Cardiac muscle cell (in vitro differentiated cells and primary cell): ENCODE measurements around the gene DZIP1. TPM values are rescaled to one million over a fixed set of nuclear protein-coding genes. Genes with fewer than 3 reads are reported as not detected.
A peak's percentile ranks its signal among the peaks of the same experiment; 100 is the strongest.

ENCODE experiments used
- DNase-seq, 2 donors: peaks; one replicate each; pipeline versions ENCODE4 v3.0.0 to v3.0.0-alpha.2; 2010 to 2017; ENCODE audit warnings: low read depth in 1 of 2, low spot score in 1 of 2
- H3K27ac ChIP-seq: fragments of 200-600 bp; sonication (generic); 2 replicates; pipeline ENCODE4 v1.5.1; 2016
- H3K27me3 ChIP-seq: fragments of 200-600 bp; sonication (generic); 2 replicates; pipeline ENCODE4 v1.6.0; 2016; ENCODE audit warnings: control low read depth
- H3K36me3 ChIP-seq: fragments of 200-600 bp; sonication (generic); 2 replicates; pipeline ENCODE4 v1.5.1; 2016; ENCODE audit warnings: control low read depth
- H3K4me1 ChIP-seq: fragments of 200-600 bp; sonication (generic); 2 replicates; pipeline ENCODE4 v1.8.1; 2017; ENCODE audit warnings: low read depth, mild to moderate bottlenecking, mixed run types
- H3K4me3 ChIP-seq: fragments of 200-600 bp; sonication (generic); 2 replicates; pipeline ENCODE4 v1.5.1; 2016; ENCODE audit warnings: mild to moderate bottlenecking
- H3K9me3 ChIP-seq: fragments of 200-600 bp; sonication (generic); 2 replicates; pipeline ENCODE4 v1.5.1; 2017; ENCODE audit warnings: low read depth, mild to moderate bottlenecking, control low read depth
- CTCF ChIP-seq: IDR thresholded peaks from 2 replicates; pipeline ENCODE4 v1.5.1; 2012; ENCODE audit warnings: low read depth, mild to moderate bottlenecking, low read length
- polyA plus RNA-seq: library from polyadenylated mRNA; unstranded; fragments of >200 nt; fragmentation: Nextera tagmentation; extraction: Ambion mirVana; gene quantifications from 2 replicates; pipeline ENCODE4 v1.2.1, GENCODE V29; 2016
- total RNA-seq: library from RNA; depleted of rRNA; stranded (reverse); fragments of >200 nt; gene quantifications from 2 replicates; pipeline ENCODE4 v1.2.3, GENCODE V29; 2016

Gene DZIP1
- total and polyA plus RNA-seq, 2 experiments from 2014 or later: 6.4 to 47.2 TPM

GRCh38 chr13:95596701-95597100 is 47.8 kb downstream of the DZIP1 start:
- Histone ChIP-seq H3K4me1 (no peaks in the 10 kb centered on the region), H3K9me3 (no peaks in the 10 kb centered on the region), H3K36me3 (peaks cover 20% of the 10 kb centered on the region), H3K27ac (no peak overlapping the region), H3K4me3 (no peak overlapping the region), H3K27me3 (no peaks in the 10 kb centered on the region)
- DNase-seq: no peak
- no peak for TF ChIP-seq CTCF

- H3K4me3 ChIP-seq: no peak overlapping the region
- no peaks in the 10 kb centered on the region for H3K27me3 ChIP-seq
- no peak for TF ChIP-seq CTCF
- H3K4me1 ChIP-seq: no peaks in the 10 kb centered on the region
- DNase-seq: no peak
- H3K9me3 ChIP-seq: no peaks in the 10 kb centered on the region
- H3K27ac ChIP-seq: no peak overlapping the region
- H3K36me3 ChIP-seq: peaks cover 31% of the 10 kb centered on the region
Measured at GRCh38 chr13:95593462-95593861, 51.0 kb downstream of the DZIP1 start.

GRCh38 chr13:95588721-95589120 is 55.8 kb downstream of the DZIP1 start:
- no peak for TF ChIP-seq CTCF
- Histone ChIP-seq H3K4me1 (no peaks in the 10 kb centered on the region), H3K36me3 (peaks cover 57% of the 10 kb centered on the region), H3K4me3 (no peak overlapping the region), H3K9me3 (no peaks in the 10 kb centered on the region), H3K27me3 (no peaks in the 10 kb centered on the region), H3K27ac (no peak overlapping the region)
- peak in 1 of 2 donors; percentile 15 for DNase-seq

- Histone ChIP-seq H3K36me3 (peaks cover 54% of the 10 kb centered on the region), H3K27me3 (no peaks in the 10 kb centered on the region), H3K4me1 (no peaks in the 10 kb centered on the region), H3K27ac (no peak overlapping the region), H3K4me3 (no peak overlapping the region), H3K9me3 (no peaks in the 10 kb centered on the region)
- DNase-seq: no peak
- TF ChIP-seq CTCF: no peak
Measured at GRCh38 chr13:95588134-95588533, 56.4 kb downstream of the DZIP1 start.

- Histone ChIP-seq H3K36me3 (peaks cover 62% of the 10 kb centered on the region), H3K4me3 (no peak overlapping the region)
- DNase-seq: no peak
Measured at GRCh38 chr13:95585867-95586266, 58.6 kb downstream of the DZIP1 start.

More at GRCh38 chr13:95585867-95586266, 58.6 kb downstream of the DZIP1 start:
- H3K27ac ChIP-seq: no peak overlapping the region
- no peak for TF ChIP-seq CTCF
- H3K27me3 ChIP-seq: no peaks in the 10 kb centered on the region
- no peaks in the 10 kb centered on the region for H3K4me1 ChIP-seq
- no peaks in the 10 kb centered on the region for H3K9me3 ChIP-seq
